Subcutaneous adipose tissue (tissue), 4 donors: ENCODE measurements around the gene METTL25B. TPM values are rescaled to one million over a fixed set of nuclear protein-coding genes. Genes with fewer than 3 reads are reported as not detected.

Source experiments
- total RNA-seq, 4 donors: library from RNA; depleted of rRNA; stranded (reverse); fragments of >200 nt; gene quantifications; one replicate each; pipeline ENCODE4 v1.1.0, GENCODE V29; 2016
- TF ChIP-seq, protein P1 (sequence below): fragments of 450-650 bp; IDR thresholded peaks from one replicate; pipeline ENCODE4 v1.5.1; 2016; ENCODE audit warnings: low read depth, mild to moderate bottlenecking, control low read depth, antibody characterized with exemption, moderate library complexity

Gene METTL25B
- total RNA-seq, 4 donors from 2014 or later, result 20.5 to 29.2 (median 23.0) TPM

DNA sequence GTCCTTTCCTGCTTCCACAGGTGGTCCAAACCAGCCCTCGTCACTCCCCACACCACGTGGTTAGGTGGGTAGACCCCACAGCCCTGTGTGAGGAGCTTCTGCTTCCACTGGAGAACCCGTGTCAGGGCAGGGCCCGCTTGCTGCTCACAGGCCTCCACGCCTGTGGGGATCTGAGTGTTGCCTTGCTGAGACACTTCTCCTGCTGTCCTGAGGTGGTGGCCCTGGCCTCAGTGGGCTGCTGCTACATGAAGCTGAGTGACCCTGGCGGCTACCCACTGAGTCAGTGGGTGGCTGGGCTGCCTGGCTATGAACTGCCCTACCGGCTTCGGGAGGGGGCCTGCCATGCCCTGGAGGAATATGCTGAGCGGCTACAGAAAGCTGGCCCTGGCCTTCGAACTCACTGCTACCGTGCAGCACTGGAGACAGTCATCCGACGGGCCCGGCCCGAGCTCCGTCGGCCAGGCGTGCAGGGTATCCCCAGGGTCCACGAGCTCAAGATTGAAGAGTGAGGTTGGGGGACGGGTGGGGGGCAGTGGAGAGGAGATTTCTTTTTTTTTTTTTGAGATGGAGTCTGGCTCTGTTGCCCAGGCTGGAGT lies 5.8 kb downstream of the METTL25B start:
- TF ChIP-seq, protein P1, sequence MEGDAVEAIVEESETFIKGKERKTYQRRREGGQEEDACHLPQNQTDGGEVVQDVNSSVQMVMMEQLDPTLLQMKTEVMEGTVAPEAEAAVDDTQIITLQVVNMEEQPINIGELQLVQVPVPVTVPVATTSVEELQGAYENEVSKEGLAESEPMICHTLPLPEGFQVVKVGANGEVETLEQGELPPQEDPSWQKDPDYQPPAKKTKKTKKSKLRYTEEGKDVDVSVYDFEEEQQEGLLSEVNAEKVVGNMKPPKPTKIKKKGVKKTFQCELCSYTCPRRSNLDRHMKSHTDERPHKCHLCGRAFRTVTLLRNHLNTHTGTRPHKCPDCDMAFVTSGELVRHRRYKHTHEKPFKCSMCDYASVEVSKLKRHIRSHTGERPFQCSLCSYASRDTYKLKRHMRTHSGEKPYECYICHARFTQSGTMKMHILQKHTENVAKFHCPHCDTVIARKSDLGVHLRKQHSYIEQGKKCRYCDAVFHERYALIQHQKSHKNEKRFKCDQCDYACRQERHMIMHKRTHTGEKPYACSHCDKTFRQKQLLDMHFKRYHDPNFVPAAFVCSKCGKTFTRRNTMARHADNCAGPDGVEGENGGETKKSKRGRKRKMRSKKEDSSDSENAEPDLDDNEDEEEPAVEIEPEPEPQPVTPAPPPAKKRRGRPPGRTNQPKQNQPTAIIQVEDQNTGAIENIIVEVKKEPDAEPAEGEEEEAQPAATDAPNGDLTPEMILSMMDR, result no peak

DNA sequence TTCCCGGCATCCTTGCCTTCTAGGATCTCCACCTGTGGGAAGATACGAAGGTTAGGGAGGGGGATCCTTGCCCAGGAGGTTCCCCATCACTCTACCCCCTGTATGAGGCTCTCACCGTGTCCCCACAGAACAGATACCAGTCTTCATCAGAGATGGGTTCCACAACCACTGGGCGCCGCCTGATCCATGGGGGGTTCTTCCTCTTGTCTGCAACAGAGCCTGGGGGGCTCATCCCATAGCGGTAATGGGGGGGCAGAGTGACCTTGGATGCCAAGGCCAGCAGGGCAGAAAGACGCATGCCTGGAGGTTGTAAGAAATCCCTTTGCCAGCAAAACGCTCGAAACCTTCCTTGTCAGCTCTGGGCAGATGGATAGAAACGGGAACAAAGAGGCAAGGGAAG lies 10.1 kb downstream of the METTL25B start:
- TF ChIP-seq, protein P1, result no peak

DNA sequence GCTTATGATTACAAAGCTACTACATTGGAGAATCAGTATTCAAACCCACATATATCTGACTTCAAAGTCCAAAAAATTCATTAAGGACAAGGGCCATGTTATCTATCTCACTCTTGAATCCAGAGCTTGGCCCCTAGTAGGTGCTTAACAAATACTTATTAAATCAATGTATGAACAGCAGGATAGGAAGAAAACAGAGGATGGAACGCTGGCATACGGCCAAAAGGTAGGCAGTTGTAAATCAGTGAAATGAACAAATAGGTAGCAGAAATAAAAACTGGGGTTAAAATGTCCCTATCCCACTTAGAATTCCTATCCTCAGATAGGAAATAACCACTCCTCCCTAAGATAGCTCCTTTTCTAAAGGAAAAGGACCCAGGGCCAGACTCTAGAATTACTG lies 10.6 kb downstream of the METTL25B start:
- TF ChIP-seq, protein P1, result no peak

- TF ChIP-seq, protein P1, result no peak
These were observed 12.0 kb downstream of the METTL25B start for GRCh38 chr1:156740237-156740740.

- TF ChIP-seq, protein P1, result no peak
These were observed 12.6 kb downstream of the METTL25B start, which contains the start of gene MRPL24 for GRCh38 chr1:156740741-156741480. TSS of gene MRPL24 (minus strand) at chr1:156741088. CDS start at chr1:156738704, 2,384 bp downstream.

DNA sequence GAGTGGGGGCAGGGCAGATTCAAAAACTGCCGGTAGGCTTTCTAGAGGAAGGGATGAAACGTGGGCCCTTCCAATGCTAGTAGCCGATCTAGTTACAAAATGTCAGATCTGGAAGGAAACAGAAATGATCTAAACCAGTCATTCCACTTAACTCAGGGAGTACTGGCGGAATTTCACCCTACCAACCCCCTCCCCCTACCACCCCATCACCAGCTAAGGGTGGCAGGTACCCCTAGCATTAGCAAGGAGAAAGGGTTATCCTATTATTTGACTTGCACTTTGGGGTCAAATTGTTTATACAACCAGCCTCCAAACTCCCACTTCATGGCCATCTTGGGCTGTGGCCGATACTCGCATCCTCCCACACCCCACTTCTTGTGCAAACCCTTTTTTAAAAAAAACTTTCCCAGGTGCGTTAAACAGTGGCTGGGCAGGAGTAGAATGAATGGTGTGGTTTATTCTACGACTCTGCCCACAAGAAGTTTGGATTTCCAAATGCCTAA lies 13.3 kb downstream of the METTL25B start:
- TF ChIP-seq, protein P1, result no peak

DNA sequence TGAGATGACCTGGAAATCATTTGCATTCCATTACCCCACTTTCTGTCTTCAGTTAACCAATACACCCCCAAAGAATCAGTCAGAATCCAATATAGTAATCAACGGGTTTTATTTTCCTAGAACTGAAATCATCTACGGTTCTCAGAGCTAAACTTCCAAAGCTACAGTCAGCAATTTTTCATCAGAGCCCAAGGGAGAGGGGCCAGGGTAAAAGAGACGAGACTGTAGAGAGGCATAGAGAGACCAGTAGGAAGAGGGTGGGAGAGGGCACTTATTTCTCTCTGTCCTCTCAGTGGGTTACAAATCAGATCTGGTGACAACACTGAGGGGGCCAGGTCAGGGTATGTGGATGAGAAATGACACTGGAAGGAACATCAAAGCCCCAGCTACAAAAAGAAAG lies 13.7 kb downstream of the METTL25B start:
- TF ChIP-seq, protein P1, result no peak
